Lower leg skin (tissue), 3 donors: ENCODE data around the gene RTKN2.

Experiments
- CTCF ChIP-seq, 3 donors: fragments of 450-650 bp; IDR thresholded peaks; one replicate each; pipeline ENCODE4 v1.5.1; 2016; ENCODE audit warnings: antibody characterized with exemption in 3 of 3, mild to moderate bottlenecking in 3 of 3, moderate library complexity in 2 of 3
- POLR2A ChIP-seq, 2 donors: fragments of 450-650 bp; IDR thresholded peaks; one replicate each; pipeline ENCODE4 v1.6.1; 2016 to 2017; ENCODE audit warnings: antibody characterized with exemption in 2 of 2, mild to moderate bottlenecking in 1 of 2, moderate library complexity in 1 of 2

- TF ChIP-seq CTCF (IDR thresholded peaks at IDR 0.05) (no peak), POLR2A (IDR thresholded peaks at IDR 0.05) (no peak)
These were observed 37.3 kb downstream of the RTKN2 start for GRCh38 chr10:62231371-62231770.
